Left ventricle myocardium inferior (tissue), 1 donor: ENCODE results near the gene ERMAP. TPM values are rescaled to one million over a fixed set of nuclear protein-coding genes. Genes with fewer than 3 reads are reported as not detected.
A peak's percentile ranks its signal among the peaks of the same experiment; 100 is the strongest.
"Not testable (repeated sequence)": the region's sequence is repeated elsewhere in the genome, so short reads cannot be mapped to it uniquely, and the experiment has no call there.

Experiments used
- DNase-seq: peaks from one replicate; pipeline ENCODE4 v3.0.0-alpha.2; 2020
- H3K27ac ChIP-seq: fragments of 200-600 bp; replicated peaks from 2 replicates; pipeline ENCODE4 v1.8.0; 2021
- H3K27me3 ChIP-seq: fragments of 200-600 bp; 2 replicates; pipeline ENCODE4 v1.8.0; 2021; ENCODE audit warnings: low read depth
- H3K36me3 ChIP-seq: fragments of 200-600 bp; 2 replicates; pipeline ENCODE4 v1.8.0; 2021
- H3K4me1 ChIP-seq: fragments of 200-600 bp; 2 replicates; pipeline ENCODE4 v1.8.0; 2021
- H3K4me3 ChIP-seq: fragments of 200-600 bp; 2 replicates; pipeline ENCODE4 v1.8.0; 2021; ENCODE audit warnings: mild to moderate bottlenecking, moderate library complexity
- H3K9me3 ChIP-seq: fragments of 200-600 bp; replicated peaks from 2 replicates; pipeline ENCODE4 v1.8.0; 2021
- intact Hi-C: fragments of 100-400 bp; cut with micrococcal nuclease; formaldehyde crosslinking; loops from one replicate; pipeline ENCODE4 v1.11.0; 2022
- total RNA-seq: library from RNA; stranded (reverse); fragmentation: NEBNext Ultra II Directional; extraction: Animal tissue kit (Norgen Biotek cat#: 25700); gene quantifications from one replicate; pipeline ENCODE4 v1.2.1, GENCODE V29; 2021
- TF ChIP-seq, protein P1 (sequence below): fragments of 200-600 bp; IDR thresholded peaks from 2 replicates; pipeline ENCODE4 v1.8.0; 2021; ENCODE audit warnings: antibody characterized with exemption, mild to moderate bottlenecking, borderline replicate concordance
- donor health status: DM: no; HTN: yes; CAD: no; lungs with severe emphysema.

Gene ERMAP
- total RNA-seq, 1 donor from 2014 or later, result 4.7 TPM

- Histone ChIP-seq H3K4me3 (no peak overlapping the region), H3K27me3 (no peaks in the 10 kb centered on the region), H3K27ac (peak overlapping the region; percentile 18), H3K9me3 (peaks cover 19% of the 10 kb centered on the region), H3K36me3 (peaks cover 33% of the 10 kb centered on the region), H3K4me1 (peaks cover 17% of the 10 kb centered on the region)
- no peak for DNase-seq
- intact Hi-C loops, result no loop called here
- TF ChIP-seq, protein P1, sequence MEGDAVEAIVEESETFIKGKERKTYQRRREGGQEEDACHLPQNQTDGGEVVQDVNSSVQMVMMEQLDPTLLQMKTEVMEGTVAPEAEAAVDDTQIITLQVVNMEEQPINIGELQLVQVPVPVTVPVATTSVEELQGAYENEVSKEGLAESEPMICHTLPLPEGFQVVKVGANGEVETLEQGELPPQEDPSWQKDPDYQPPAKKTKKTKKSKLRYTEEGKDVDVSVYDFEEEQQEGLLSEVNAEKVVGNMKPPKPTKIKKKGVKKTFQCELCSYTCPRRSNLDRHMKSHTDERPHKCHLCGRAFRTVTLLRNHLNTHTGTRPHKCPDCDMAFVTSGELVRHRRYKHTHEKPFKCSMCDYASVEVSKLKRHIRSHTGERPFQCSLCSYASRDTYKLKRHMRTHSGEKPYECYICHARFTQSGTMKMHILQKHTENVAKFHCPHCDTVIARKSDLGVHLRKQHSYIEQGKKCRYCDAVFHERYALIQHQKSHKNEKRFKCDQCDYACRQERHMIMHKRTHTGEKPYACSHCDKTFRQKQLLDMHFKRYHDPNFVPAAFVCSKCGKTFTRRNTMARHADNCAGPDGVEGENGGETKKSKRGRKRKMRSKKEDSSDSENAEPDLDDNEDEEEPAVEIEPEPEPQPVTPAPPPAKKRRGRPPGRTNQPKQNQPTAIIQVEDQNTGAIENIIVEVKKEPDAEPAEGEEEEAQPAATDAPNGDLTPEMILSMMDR, result no peak
Observed at GRCh38 chr1:42852608-42852980, 35.7 kb downstream of the ERMAP start.

- intact Hi-C loops, result no loop called here
- TF ChIP-seq, protein P1, result no peak
- peak overlapping the region; percentile 18 for H3K27ac ChIP-seq
Observed at GRCh38 chr1:42853116-42853884, 36.4 kb downstream of the ERMAP start.

DNA sequence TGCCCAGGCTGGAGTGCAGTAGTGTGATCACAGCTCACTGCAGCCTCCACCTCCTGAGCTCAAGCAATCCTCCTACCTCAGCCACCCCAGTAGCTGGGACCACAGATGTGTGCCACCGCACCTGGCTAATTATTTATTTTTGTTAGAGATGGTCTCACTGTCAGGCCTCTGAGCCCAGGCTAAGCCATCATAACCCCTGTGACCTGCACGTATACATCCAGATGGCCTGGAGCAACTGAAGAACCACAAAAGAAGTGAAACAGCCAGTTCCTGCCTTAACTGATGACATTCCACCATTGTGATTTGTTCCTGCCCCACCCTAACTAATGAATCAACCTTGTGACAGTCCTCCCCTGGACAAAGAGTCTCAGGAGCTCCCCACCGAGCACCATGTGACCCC, 39.6 kb downstream of the ERMAP start:
- intact Hi-C loops, H3K36me3 ChIP-seq: not testable (repeated sequence)

More at GRCh38 chr1:42853116-42853884, 36.4 kb downstream of the ERMAP start:
- peaks cover 19% of the 10 kb centered on the region for H3K9me3 ChIP-seq
- H3K27me3 ChIP-seq, result no peaks in the 10 kb centered on the region
- DNase-seq, result no peak
- H3K4me1 ChIP-seq, result peaks cover 10% of the 10 kb centered on the region
- peaks cover 33% of the 10 kb centered on the region for H3K36me3 ChIP-seq
- no peak overlapping the region for H3K4me3 ChIP-seq

DNA sequence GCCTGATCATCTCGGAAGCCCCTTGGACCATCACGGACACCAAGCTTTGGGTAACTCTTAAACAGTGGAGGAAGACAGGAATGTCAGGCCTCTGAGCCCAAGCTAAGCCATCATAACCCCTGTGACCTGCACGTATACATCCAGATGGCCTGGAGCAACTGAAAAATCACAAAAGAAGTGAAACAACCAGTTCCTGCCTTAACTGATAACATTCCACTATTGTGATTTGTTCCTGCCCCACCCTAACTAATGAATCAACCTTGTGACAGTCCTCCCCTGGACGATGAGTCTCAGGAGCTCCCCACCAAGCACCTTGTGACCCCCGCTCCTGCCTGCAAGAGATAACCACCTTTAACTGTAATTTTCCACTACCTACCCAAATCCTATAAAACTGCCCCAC, 42.4 kb downstream of the ERMAP start:
- intact Hi-C loops, H3K9me3 ChIP-seq, H3K27ac ChIP-seq, DNase-seq, H3K36me3 ChIP-seq, H3K4me1 ChIP-seq, H3K4me3 ChIP-seq: not testable (repeated sequence)
- peaks cover 39% of the 10 kb centered on the region for H3K27me3 ChIP-seq

More for the DNA sequence above, 39.6 kb downstream of the ERMAP start:
- DNase-seq, H3K27ac ChIP-seq, H3K4me3 ChIP-seq, H3K9me3 ChIP-seq, H3K4me1 ChIP-seq: not testable (repeated sequence)
- H3K27me3 ChIP-seq, result peaks cover 13% of the 10 kb centered on the region

GRCh38 chr1:42860339-42861013, 43.6 kb downstream of the ERMAP start:
- no peak overlapping the region for H3K4me3 ChIP-seq
- intact Hi-C loops, result no loop called here
- TF ChIP-seq, protein P1, result no peak
- no peak for DNase-seq
- H3K27ac ChIP-seq, result no peak overlapping the region
- no peaks in the 10 kb centered on the region for H3K9me3 ChIP-seq
- peaks cover 40% of the 10 kb centered on the region for H3K27me3 ChIP-seq
- no peaks in the 10 kb centered on the region for H3K36me3 ChIP-seq
- H3K4me1 ChIP-seq, result no peaks in the 10 kb centered on the region

DNA sequence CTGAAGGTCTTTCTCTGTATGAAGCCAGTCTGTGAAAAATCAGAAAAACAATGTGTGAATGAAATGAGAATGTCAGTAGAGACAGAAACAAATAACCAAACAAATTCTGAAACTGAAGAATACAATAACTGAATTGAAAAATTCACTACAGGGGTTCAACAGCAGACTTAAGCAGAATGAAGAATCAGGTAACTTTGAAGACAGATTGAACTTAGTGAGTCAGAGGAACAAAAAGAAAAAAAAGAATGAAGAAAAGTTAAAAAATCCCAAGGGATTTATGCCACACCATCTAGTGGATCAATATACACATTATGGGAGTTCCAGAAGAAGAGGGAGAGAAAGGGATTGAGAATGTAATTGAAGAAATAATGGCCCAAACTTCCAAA, 44.1 kb downstream of the ERMAP start:
- H3K27me3 ChIP-seq, result peaks cover 40% of the 10 kb centered on the region
- TF ChIP-seq, protein P1, result no peak
- H3K9me3 ChIP-seq, result no peaks in the 10 kb centered on the region
- H3K4me1 ChIP-seq, result no peaks in the 10 kb centered on the region
- no peak overlapping the region for H3K27ac ChIP-seq
- H3K4me3 ChIP-seq, result no peak overlapping the region
- no peaks in the 10 kb centered on the region for H3K36me3 ChIP-seq
- intact Hi-C loops, result no loop called here
- DNase-seq, result no peak
